ENCODE measurements around the gene ATP2C2.

Gene ATP2C2

DNA sequence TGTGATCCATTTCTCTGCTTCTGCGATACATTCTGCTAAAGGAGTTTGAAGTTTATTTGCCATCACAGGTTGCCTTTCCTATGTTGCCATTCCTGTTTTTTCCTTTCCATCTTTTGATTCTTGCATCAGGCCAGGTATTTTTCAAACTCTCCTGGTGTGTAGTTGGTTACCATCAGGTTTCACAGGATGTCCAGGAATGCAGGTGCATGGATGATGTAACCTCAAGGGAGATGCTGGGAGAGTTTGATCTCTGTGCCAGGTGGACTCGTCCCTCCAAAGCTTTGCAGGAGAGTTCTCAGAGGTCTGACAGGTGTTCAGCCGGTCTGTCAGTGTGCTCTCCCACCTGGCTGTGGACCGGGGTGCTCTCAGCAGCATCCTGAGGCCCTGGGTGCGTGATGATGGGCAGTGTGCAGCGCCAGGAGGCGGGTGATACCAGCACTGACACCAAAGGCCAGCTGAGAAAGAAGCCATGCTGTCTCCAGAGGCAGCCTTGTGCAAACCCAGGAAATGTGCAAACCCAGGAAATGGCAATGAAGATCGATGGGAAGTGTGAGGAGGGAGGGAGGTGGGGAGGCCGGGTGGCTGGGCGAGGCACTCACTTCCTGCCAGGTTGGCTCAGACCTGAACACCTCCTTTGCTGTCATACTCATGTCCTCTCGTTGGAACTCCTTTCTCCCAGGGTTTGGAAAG is 1.7 kb downstream of the ATP2C2 start:
- no peaks in the 10 kb centered on the region for H4K20me1 ChIP-seq (ENCODE audit: low read depth, low read length)
- no peak overlapping the region for H3K4me3 ChIP-seq (ENCODE audit: insufficient read depth, low read length, poor library complexity, severe bottlenecking)
- H3K9me2 ChIP-seq (replicated peaks; ENCODE audit: insufficient read depth, low read length): no peaks in the 10 kb centered on the region
- H3F3A ChIP-seq (ENCODE audit: insufficient read depth): no peaks in the 10 kb centered on the region
- no peak overlapping the region for H3K4me2 ChIP-seq (ENCODE audit: low read depth, low read length, poor library complexity, severe bottlenecking)
- no peak overlapping the region for H3K9ac ChIP-seq (ENCODE audit: low read length)
- no peaks in the 10 kb centered on the region for H3K27me3 ChIP-seq (ENCODE audit: low read length)
- no peaks in the 10 kb centered on the region for H3K9me3 ChIP-seq (ENCODE audit: insufficient read depth, low read length)
- H3K36me3 ChIP-seq (ENCODE audit: low read length): no peaks in the 10 kb centered on the region
- H3K27ac ChIP-seq (ENCODE audit: low read depth, low read length): no peak overlapping the region
- H2AFZ ChIP-seq (ENCODE audit: low read depth, low read length, severe bottlenecking): no peak overlapping the region
- TF ChIP-seq, protein P1, sequence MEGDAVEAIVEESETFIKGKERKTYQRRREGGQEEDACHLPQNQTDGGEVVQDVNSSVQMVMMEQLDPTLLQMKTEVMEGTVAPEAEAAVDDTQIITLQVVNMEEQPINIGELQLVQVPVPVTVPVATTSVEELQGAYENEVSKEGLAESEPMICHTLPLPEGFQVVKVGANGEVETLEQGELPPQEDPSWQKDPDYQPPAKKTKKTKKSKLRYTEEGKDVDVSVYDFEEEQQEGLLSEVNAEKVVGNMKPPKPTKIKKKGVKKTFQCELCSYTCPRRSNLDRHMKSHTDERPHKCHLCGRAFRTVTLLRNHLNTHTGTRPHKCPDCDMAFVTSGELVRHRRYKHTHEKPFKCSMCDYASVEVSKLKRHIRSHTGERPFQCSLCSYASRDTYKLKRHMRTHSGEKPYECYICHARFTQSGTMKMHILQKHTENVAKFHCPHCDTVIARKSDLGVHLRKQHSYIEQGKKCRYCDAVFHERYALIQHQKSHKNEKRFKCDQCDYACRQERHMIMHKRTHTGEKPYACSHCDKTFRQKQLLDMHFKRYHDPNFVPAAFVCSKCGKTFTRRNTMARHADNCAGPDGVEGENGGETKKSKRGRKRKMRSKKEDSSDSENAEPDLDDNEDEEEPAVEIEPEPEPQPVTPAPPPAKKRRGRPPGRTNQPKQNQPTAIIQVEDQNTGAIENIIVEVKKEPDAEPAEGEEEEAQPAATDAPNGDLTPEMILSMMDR (IDR thresholded peaks at IDR 0.05; ENCODE audit: insufficient read depth, low read length, poor library complexity, severe bottlenecking): no peak
- no peak for TF ChIP-seq EZH2phosphoT487 (conservative IDR thresholded peaks at IDR 0.05; ENCODE audit: low read length)
- no peaks in the 10 kb centered on the region for H3K79me2 ChIP-seq (ENCODE audit: insufficient read depth, low read length)

DNA sequence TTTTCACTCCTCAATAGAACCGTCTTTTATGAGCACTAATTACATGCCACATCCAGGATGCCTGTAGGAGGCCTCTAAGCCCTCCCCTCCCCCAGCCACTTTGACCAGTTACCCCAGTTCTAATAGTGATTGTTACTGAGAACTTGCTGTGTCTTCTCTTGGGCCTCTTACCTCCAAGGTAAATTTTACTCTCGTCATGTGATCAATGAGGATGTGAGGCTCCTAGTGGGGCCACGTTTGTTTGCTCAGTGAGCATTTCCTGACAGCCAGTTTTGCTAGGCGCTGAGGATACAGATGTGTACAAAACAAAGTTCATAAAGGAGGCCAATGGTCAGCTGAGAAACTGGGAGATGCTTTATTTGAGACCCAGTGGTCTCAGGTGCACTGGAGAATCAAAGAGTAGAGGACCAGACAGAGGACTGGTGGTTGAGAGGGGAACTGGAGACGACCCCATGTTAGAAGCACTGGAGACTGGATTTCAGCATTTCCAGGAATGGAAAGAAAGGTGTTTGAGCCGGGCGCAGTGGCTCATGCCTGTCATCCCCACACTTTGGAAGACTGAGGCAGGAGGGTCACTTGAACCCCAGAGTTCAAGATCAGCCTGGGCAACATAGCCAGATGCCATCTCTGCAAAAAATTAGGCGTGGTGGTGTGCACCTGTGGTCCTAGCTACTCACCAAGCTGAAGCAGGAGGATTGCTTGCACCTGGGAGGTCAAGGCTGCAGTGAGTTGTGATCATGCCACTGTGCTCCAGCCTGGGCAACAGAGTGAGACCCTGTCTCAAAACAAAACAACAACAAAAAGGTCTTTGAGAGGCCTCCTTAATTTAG is 2.6 kb downstream of the ATP2C2 start:
- no peak for TF ChIP-seq EZH2phosphoT487 (conservative IDR thresholded peaks at IDR 0.05; ENCODE audit: low read length)
- H3K27me3 ChIP-seq (ENCODE audit: low read length): no peaks in the 10 kb centered on the region
- no peaks in the 10 kb centered on the region for H4K20me1 ChIP-seq (ENCODE audit: low read depth, low read length)
- H2AFZ ChIP-seq (ENCODE audit: low read depth, low read length, severe bottlenecking): no peak overlapping the region
- no peaks in the 10 kb centered on the region for H3K9me3 ChIP-seq (ENCODE audit: insufficient read depth, low read length)
- no peaks in the 10 kb centered on the region for H3F3A ChIP-seq (ENCODE audit: insufficient read depth)
- H3K9ac ChIP-seq (ENCODE audit: low read length): no peak overlapping the region
- H3K79me2 ChIP-seq (ENCODE audit: insufficient read depth, low read length): no peaks in the 10 kb centered on the region
- no peak overlapping the region for H3K4me3 ChIP-seq (ENCODE audit: insufficient read depth, low read length, poor library complexity, severe bottlenecking)
- no peak overlapping the region for H3K4me2 ChIP-seq (ENCODE audit: low read depth, low read length, poor library complexity, severe bottlenecking)
- H3K36me3 ChIP-seq (ENCODE audit: low read length): no peaks in the 10 kb centered on the region
- H3K9me2 ChIP-seq (replicated peaks; ENCODE audit: insufficient read depth, low read length): no peaks in the 10 kb centered on the region
- no peak overlapping the region for H3K27ac ChIP-seq (ENCODE audit: low read depth, low read length)

DNA sequence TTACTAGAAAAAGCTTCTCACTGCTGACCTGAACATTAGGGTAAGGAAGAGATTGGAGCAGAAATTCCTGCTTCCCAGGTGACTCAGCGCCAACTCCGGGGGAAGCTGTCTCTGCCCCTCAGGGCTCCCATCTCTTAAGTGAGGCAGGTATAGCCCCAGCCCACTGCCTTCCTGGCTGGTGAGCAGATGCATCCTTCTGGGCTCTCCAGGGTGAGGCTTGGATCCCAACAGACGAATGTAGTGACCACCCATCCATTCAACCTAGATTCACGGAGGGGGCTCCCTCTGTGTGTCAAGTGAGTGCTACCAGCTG is 3.2 kb downstream of the ATP2C2 start:
- H3K27me3 ChIP-seq (ENCODE audit: low read length): no peaks in the 10 kb centered on the region
- H3K9ac ChIP-seq (ENCODE audit: low read length): no peak overlapping the region

More for the DNA sequence above, 3.2 kb downstream of the ATP2C2 start:
- no peak overlapping the region for H3K4me2 ChIP-seq (ENCODE audit: low read depth, low read length, poor library complexity, severe bottlenecking)
- no peak overlapping the region for H2AFZ ChIP-seq (ENCODE audit: low read depth, low read length, severe bottlenecking)
- no peak for TF ChIP-seq EZH2phosphoT487 (conservative IDR thresholded peaks at IDR 0.05; ENCODE audit: low read length)
- TF ChIP-seq, protein P1 (IDR thresholded peaks at IDR 0.05; ENCODE audit: insufficient read depth, low read length, poor library complexity, severe bottlenecking): no peak
- no peak overlapping the region for H3K4me3 ChIP-seq (ENCODE audit: insufficient read depth, low read length, poor library complexity, severe bottlenecking)
- H3K27ac ChIP-seq (ENCODE audit: low read depth, low read length): no peak overlapping the region
- H3K9me2 ChIP-seq (replicated peaks; ENCODE audit: insufficient read depth, low read length): no peaks in the 10 kb centered on the region
- no peaks in the 10 kb centered on the region for H3F3A ChIP-seq (ENCODE audit: insufficient read depth)
- no peaks in the 10 kb centered on the region for H3K36me3 ChIP-seq (ENCODE audit: low read length)
- H4K20me1 ChIP-seq (ENCODE audit: low read depth, low read length): no peaks in the 10 kb centered on the region
- H3K9me3 ChIP-seq (ENCODE audit: insufficient read depth, low read length): no peaks in the 10 kb centered on the region
- H3K79me2 ChIP-seq (ENCODE audit: insufficient read depth, low read length): no peaks in the 10 kb centered on the region

All from SU-DHL-6 (cell line).